ENCODE results near the gene CASR.

The CASR gene

GRCh38 chr3:122255757-122256439 is 72.4 kb downstream of the CASR start:
- DNase-seq (ENCODE audit: low spot score in 2 of 2) (no peak), ATAC-seq (ENCODE audit: low read depth) (no peak)
- Mint-ChIP-seq H3K9me3 (no peaks in the 10 kb centered on the region), H3K27me3 (peaks cover 3% of the 10 kb centered on the region), H3K4me3 (no peak overlapping the region), H3K36me3 (no peaks in the 10 kb centered on the region), H3K4me1 (peaks cover 7% of the 10 kb centered on the region), H3K27ac (no peak overlapping the region)

GRCh38 chr3:122257644-122258364 is 74.3 kb downstream of the CASR start:
- Mint-ChIP-seq H3K9me3 (no peaks in the 10 kb centered on the region), H3K27ac (no peak overlapping the region), H3K4me3 (no peak overlapping the region)

GRCh38 chr3:122258757-122259371 is 75.4 kb downstream of the CASR start:
- H3K27ac Mint-ChIP-seq, result no peak overlapping the region

More at GRCh38 chr3:122257644-122258364, 74.3 kb downstream of the CASR start:
- Mint-ChIP-seq H3K4me1 (peaks cover 5% of the 10 kb centered on the region), H3K36me3 (no peaks in the 10 kb centered on the region), H3K27me3 (peaks cover 3% of the 10 kb centered on the region)
- no peak for ATAC-seq (ENCODE audit: low read depth)
- no peak for DNase-seq (ENCODE audit: low spot score in 2 of 2)

GRCh38 chr3:122260206-122260605 is 76.7 kb downstream of the CASR start:
- H3K36me3 Mint-ChIP-seq, result no peaks in the 10 kb centered on the region
- peaks cover 3% of the 10 kb centered on the region for H3K27me3 Mint-ChIP-seq
- ATAC-seq (ENCODE audit: low read depth) (no peak), DNase-seq (ENCODE audit: low spot score in 2 of 2) (no peak)
- H3K4me1 Mint-ChIP-seq, result peaks cover 11% of the 10 kb centered on the region
- peaks cover 1% of the 10 kb centered on the region for H3K9me3 Mint-ChIP-seq
- no peak overlapping the region for H3K4me3 Mint-ChIP-seq
- no peak overlapping the region for H3K27ac Mint-ChIP-seq

More at GRCh38 chr3:122258757-122259371, 75.4 kb downstream of the CASR start:
- ATAC-seq (ENCODE audit: low read depth) (peak; percentile 97), DNase-seq (ENCODE audit: low spot score in 2 of 2) (peak; percentile 55 to 62)
- H3K27me3 Mint-ChIP-seq, result peaks cover 3% of the 10 kb centered on the region
- no peaks in the 10 kb centered on the region for H3K9me3 Mint-ChIP-seq
- peaks cover 7% of the 10 kb centered on the region for H3K4me1 Mint-ChIP-seq
- no peak overlapping the region for H3K4me3 Mint-ChIP-seq
- no peaks in the 10 kb centered on the region for H3K36me3 Mint-ChIP-seq

- Mint-ChIP-seq H3K27ac (no peak overlapping the region), H3K27me3 (peaks cover 4% of the 10 kb centered on the region), H3K4me3 (no peak overlapping the region), H3K9me3 (peaks cover 3% of the 10 kb centered on the region), H3K4me1 (peaks cover 12% of the 10 kb centered on the region), H3K36me3 (no peaks in the 10 kb centered on the region)
- DNase-seq (ENCODE audit: low spot score in 2 of 2) (no peak), ATAC-seq (ENCODE audit: low read depth) (no peak)
These were observed 79.6 kb downstream of the CASR start for GRCh38 chr3:122263058-122263457.

- ATAC-seq (ENCODE audit: low read depth) (peak; percentile 53), DNase-seq (ENCODE audit: low spot score in 2 of 2) (no peak)
- no peaks in the 10 kb centered on the region for H3K36me3 Mint-ChIP-seq
- peaks cover 3% of the 10 kb centered on the region for H3K9me3 Mint-ChIP-seq
- H3K27ac Mint-ChIP-seq, result no peak overlapping the region
- H3K4me3 Mint-ChIP-seq, result no peak overlapping the region
- H3K4me1 Mint-ChIP-seq, result peaks cover 7% of the 10 kb centered on the region
- peaks cover 4% of the 10 kb centered on the region for H3K27me3 Mint-ChIP-seq
These were observed 80.6 kb downstream of the CASR start for GRCh38 chr3:122263974-122264588.

- ATAC-seq (ENCODE audit: low read depth) (no peak), DNase-seq (ENCODE audit: low spot score in 2 of 2) (no peak)
- H3K36me3 Mint-ChIP-seq, result no peaks in the 10 kb centered on the region
- H3K27me3 Mint-ChIP-seq, result peaks cover 2% of the 10 kb centered on the region
- no peak overlapping the region for H3K4me3 Mint-ChIP-seq
- H3K27ac Mint-ChIP-seq, result no peak overlapping the region
- peaks cover 7% of the 10 kb centered on the region for H3K4me1 Mint-ChIP-seq
- peaks cover 3% of the 10 kb centered on the region for H3K9me3 Mint-ChIP-seq
These were observed 82.5 kb downstream of the CASR start for GRCh38 chr3:122265957-122266356.

GRCh38 chr3:122268257-122269024 is 85.0 kb downstream of the CASR start:
- Mint-ChIP-seq H3K36me3 (no peaks in the 10 kb centered on the region), H3K9me3 (peaks cover 3% of the 10 kb centered on the region), H3K4me3 (no peak overlapping the region), H3K4me1 (peaks cover 13% of the 10 kb centered on the region), H3K27ac (no peak overlapping the region), H3K27me3 (peaks cover 2% of the 10 kb centered on the region)
- no peak for DNase-seq (ENCODE audit: low spot score in 2 of 2)
- ATAC-seq (ENCODE audit: low read depth), result no peak

GRCh38 chr3:122269045-122269444 is 85.6 kb downstream of the CASR start:
- Mint-ChIP-seq H3K27ac (no peak overlapping the region), H3K4me1 (peaks cover 15% of the 10 kb centered on the region), H3K9me3 (peaks cover 3% of the 10 kb centered on the region), H3K4me3 (no peak overlapping the region), H3K36me3 (no peaks in the 10 kb centered on the region), H3K27me3 (peaks cover 2% of the 10 kb centered on the region)
- no peak for ATAC-seq (ENCODE audit: low read depth)
- no peak for DNase-seq (ENCODE audit: low spot score in 2 of 2)

- H3K4me1 Mint-ChIP-seq, result peaks cover 10% of the 10 kb centered on the region
- no peaks in the 10 kb centered on the region for H3K27me3 Mint-ChIP-seq
- H3K4me3 Mint-ChIP-seq, result no peak overlapping the region
- ATAC-seq (ENCODE audit: low read depth), result no peak
- DNase-seq (ENCODE audit: low spot score in 2 of 2), result no peak
- H3K27ac Mint-ChIP-seq, result no peak overlapping the region
- H3K36me3 Mint-ChIP-seq, result no peaks in the 10 kb centered on the region
- no peaks in the 10 kb centered on the region for H3K9me3 Mint-ChIP-seq
These were observed 87.9 kb downstream of the CASR start for GRCh38 chr3:122271246-122271898.

- Mint-ChIP-seq H3K27me3 (no peaks in the 10 kb centered on the region), H3K9me3 (no peaks in the 10 kb centered on the region), H3K36me3 (no peaks in the 10 kb centered on the region), H3K4me1 (peaks cover 10% of the 10 kb centered on the region), H3K27ac (no peak overlapping the region), H3K4me3 (no peak overlapping the region)
- no peak for DNase-seq (ENCODE audit: low spot score in 2 of 2)
- no peak for ATAC-seq (ENCODE audit: low read depth)
These were observed 89.4 kb downstream of the CASR start for GRCh38 chr3:122272879-122273278.

- DNase-seq (ENCODE audit: low spot score in 2 of 2), result no peak
These were observed 90.0 kb downstream of the CASR start for GRCh38 chr3:122273498-122273897.

GRCh38 chr3:122281891-122282290 is 98.4 kb downstream of the CASR start:
- DNase-seq (ENCODE audit: low spot score in 2 of 2) (no peak), ATAC-seq (ENCODE audit: low read depth) (no peak)
- Mint-ChIP-seq H3K4me1 (no peaks in the 10 kb centered on the region), H3K4me3 (no peak overlapping the region), H3K27ac (no peak overlapping the region), H3K27me3 (peaks cover 4% of the 10 kb centered on the region), H3K9me3 (no peaks in the 10 kb centered on the region), H3K36me3 (no peaks in the 10 kb centered on the region)

More at GRCh38 chr3:122273498-122273897, 90.0 kb downstream of the CASR start:
- no peaks in the 10 kb centered on the region for H3K36me3 Mint-ChIP-seq
- H3K4me1 Mint-ChIP-seq, result peaks cover 10% of the 10 kb centered on the region
- no peak overlapping the region for H3K27ac Mint-ChIP-seq
- H3K4me3 Mint-ChIP-seq, result no peak overlapping the region
- ATAC-seq (ENCODE audit: low read depth), result no peak
- no peaks in the 10 kb centered on the region for H3K27me3 Mint-ChIP-seq
- no peaks in the 10 kb centered on the region for H3K9me3 Mint-ChIP-seq

All from memory B cell (primary cell).